HL-60/S4 treated with retinoic acid at 250 ng/mL for 4 days and 3 days (cell line): ENCODE measurements around the gene SLX9.
"Not testable (repeated sequence)": the region's sequence is repeated elsewhere in the genome, so short reads cannot be mapped to it uniquely, and the experiment has no call there.

Experiments
- in situ Hi-C: fragments of 300-500 bp; cut with MboI; formaldehyde crosslinking; loops from 2 replicates; pipeline ENCODE4 v1.7.0; 2022; ENCODE audit warnings: low sequenced_read_pairs

The SLX9 gene

GRCh38 chr21:45013260-45013841 lies 73.5 kb downstream of the SLX9 start:
- in situ Hi-C loops: no loop called here

GRCh38 chr21:45014747-45015468 lies 75.1 kb downstream of the SLX9 start:
- in situ Hi-C loops: no loop called here

GRCh38 chr21:45015469-45015860 lies 75.6 kb downstream of the SLX9 start:
- in situ Hi-C loops: no loop called here

GRCh38 chr21:45016031-45016405 lies 76.2 kb downstream of the SLX9 start:
- in situ Hi-C loops: no loop called here

- in situ Hi-C loops: no loop called here
These were observed 76.7 kb downstream of the SLX9 start for GRCh38 chr21:45016406-45017038.

GRCh38 chr21:45017039-45017960 lies 77.5 kb downstream of the SLX9 start:
- in situ Hi-C loops: no loop called here

- in situ Hi-C loops: no loop called here
These were observed 78.6 kb downstream of the SLX9 start for GRCh38 chr21:45018131-45019075.

- in situ Hi-C loops: no loop called here
These were observed 79.5 kb downstream of the SLX9 start for GRCh38 chr21:45019076-45019886.

GRCh38 chr21:45019887-45020537 lies 80.2 kb downstream of the SLX9 start:
- in situ Hi-C loops: no loop called here

GRCh38 chr21:45020629-45021427 lies 81.0 kb downstream of the SLX9 start:
- in situ Hi-C loops: no loop called here

GRCh38 chr21:45021428-45022347 lies 81.9 kb downstream of the SLX9 start:
- in situ Hi-C loops: no loop called here

GRCh38 chr21:45022348-45022675 lies 82.5 kb downstream of the SLX9 start:
- in situ Hi-C loops: no loop called here

GRCh38 chr21:45022736-45023135 lies 82.9 kb downstream of the SLX9 start:
- in situ Hi-C loops: no loop called here

GRCh38 chr21:45024516-45024915 lies 84.7 kb downstream of the SLX9 start:
- in situ Hi-C loops: not testable (repeated sequence)

- in situ Hi-C loops: no loop called here
These were observed 86.4 kb downstream of the SLX9 start for GRCh38 chr21:45026066-45026745.
